M059J (cell line): ENCODE data around the gene SULT4A1. TPM values are rescaled to one million over a fixed set of nuclear protein-coding genes. Genes with fewer than 3 reads are reported as not detected.

ENCODE experiments used
- DNase-seq: peaks from one replicate; pipeline ENCODE4 v3.0.0-alpha.2; 2012; ENCODE audit warnings: low read depth
- total RNA-seq: library from RNA; depleted of rRNA; stranded (reverse); fragments of >200 nt; shearing (Covaris generic); gene quantifications from 2 replicates; pipeline ENCODE4 v1.2.3, GENCODE V29; 2014; rRNA removed

Gene SULT4A1
- total RNA-seq, 1 experiment from 2014 or later = not detected

- no peak for DNase-seq
Measured at GRCh38 chr22:43802897-43803495, 59.3 kb downstream of the SULT4A1 start.

GRCh38 chr22:43800970-43801369, 61.3 kb downstream of the SULT4A1 start:
- no peak for DNase-seq

- peak; percentile 2 for DNase-seq
Measured at GRCh38 chr22:43798492-43798891, 63.8 kb downstream of the SULT4A1 start.

- peak; percentile 26 for DNase-seq
Measured at GRCh38 chr22:43796567-43796966, 65.7 kb downstream of the SULT4A1 start.

GRCh38 chr22:43795320-43795719, 67.0 kb downstream of the SULT4A1 start:
- DNase-seq = no peak

DNA sequence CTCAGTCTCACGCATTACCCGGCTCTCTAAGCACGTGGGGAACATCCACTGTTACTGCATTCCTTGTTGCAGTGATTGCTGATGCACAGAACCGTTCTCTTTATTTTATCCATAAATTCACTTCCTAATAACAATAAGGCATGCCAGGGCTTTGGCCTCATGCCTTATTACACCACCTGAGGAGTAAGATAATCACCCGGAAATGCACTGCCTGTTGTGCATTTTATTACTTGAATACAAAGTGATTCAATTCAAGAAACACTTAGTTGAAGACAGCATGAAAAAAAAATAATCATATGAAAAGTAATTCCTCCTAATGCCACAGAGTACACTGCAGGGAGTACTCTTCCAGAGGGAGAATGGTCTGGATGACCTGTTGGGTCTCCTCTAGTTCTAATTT, 69.4 kb downstream of the SULT4A1 start:
- DNase-seq = no peak

- DNase-seq = peak; percentile 86
Measured at GRCh38 chr22:43789452-43789851, 72.9 kb downstream of the SULT4A1 start.

DNA sequence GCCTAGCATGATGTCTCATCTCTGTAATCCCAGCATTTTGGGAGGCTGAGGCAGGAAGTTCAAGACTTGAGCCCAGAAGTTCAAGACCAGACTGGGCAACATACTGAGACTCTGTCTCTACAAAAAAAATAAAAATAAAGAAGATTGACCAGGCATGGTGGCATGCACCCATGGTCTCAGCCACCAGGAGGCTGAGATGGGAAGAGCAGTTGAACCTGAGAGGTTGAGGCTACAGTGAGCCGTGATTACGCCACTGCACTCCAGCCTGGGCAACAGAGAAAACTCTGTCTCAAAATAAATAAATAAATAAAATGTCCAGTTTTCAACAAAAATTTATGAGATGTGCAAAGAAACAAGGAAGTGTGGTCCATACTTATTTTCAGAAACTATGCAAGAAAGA, 78.5 kb downstream of the SULT4A1 start:
- no peak for DNase-seq

DNA sequence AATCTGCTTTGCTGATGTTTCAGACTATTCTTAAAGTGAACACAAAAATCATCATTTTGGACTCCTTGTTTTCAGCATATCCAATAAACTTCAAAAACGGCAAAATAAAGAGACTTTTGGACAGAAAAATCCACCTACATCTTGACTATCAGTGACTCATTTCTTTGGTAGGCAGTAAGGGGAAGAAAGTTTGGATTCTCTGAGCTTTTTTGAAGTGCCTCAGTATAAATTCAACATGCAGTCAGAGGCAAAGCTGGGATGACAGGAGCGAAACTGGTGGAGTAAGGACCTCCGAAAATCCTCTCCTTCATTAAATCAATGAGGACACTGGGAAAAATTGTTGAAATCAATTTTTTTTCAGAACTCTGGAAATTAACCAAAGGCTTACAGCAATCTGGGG, 79.9 kb downstream of the SULT4A1 start:
- no peak for DNase-seq

- peak; percentile 81 for DNase-seq
Measured at GRCh38 chr22:43777286-43777685, 85.0 kb downstream of the SULT4A1 start.

DNA sequence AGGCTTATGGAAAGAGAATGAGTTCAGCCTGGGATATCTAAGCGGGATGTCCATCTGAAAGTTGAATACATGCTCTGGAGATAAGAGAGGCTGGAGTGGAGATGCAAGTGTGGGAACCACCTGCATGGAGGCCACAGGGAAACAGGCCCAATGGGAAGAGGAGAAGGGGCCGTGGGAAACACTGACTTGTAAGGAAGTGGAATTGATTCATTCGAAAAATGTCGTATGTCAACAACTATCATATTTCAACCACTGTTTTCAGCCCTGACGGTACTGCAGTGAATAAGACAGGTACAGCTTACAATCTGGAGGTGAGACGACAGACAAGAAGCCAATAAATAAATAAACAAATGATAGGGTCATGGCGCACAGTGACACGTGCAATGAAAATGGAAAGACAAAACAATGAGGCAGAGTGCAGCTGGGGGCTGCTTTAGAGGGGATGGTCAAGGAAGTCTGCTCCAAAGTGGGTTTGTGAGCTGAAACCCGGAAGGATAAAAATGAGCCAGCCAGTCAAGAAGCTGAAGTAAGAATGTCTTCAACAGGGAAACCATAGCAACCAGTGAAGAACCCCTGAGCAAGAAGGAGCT, 86.1 kb downstream of the SULT4A1 start:
- DNase-seq = peak; percentile 47

Other genes with a start within 250 kb of the SULT4A1 start
- gene EFCAB6, start 50.2 kb downstream of the SULT4A1 start, total RNA-seq = 0.54 TPM in 1 of 2 replicates, not detected in the other
- 0.05 TPM in 1 of 2 replicates, not detected in the other for gene PNPLA5, start 29.5 kb upstream of the SULT4A1 start, total RNA-seq
- gene PNPLA3, start 61.3 kb upstream of the SULT4A1 start, total RNA-seq = 9.4 and 11.8 TPM in 2 replicates
- 30.0 and 40.8 TPM in 2 replicates for gene SAMM50, start 92.9 kb upstream of the SULT4A1 start, total RNA-seq
- gene PARVB, start 161.8 kb upstream of the SULT4A1 start, total RNA-seq = 0.15 TPM in 1 of 2 replicates, not detected in the other